ENCODE data around the gene RXRA.

RXRA gene

GRCh38 chr9:134361426-134361825 lies 35.2 kb downstream of the RXRA start:
- Histone ChIP-seq H3K36me3 (peaks cover 7% of the 10 kb centered on the region), H3K4me1 (ENCODE audit: control insufficient read depth in 1 of 2, insufficient read depth in 1 of 2, low read depth in 1 of 2, low read length in 1 of 2) (peaks cover 70 to 94% of the 10 kb centered on the region in 2 experiments), H3K4me3 (ENCODE audit: low read depth in 1 of 2, low read length in 1 of 2) (no peak overlapping the region), H3K9me3 (no peaks in the 10 kb centered on the region), H3K27ac (peak overlapping the region; percentile 89), H3K27me3 (no peaks in the 10 kb centered on the region)
- TF ChIP-seq CTCF (IDR thresholded peaks at IDR 0.05), result no peak

- Histone ChIP-seq H3K9me3 (no peaks in the 10 kb centered on the region), H3K27ac (peak overlapping the region; percentile 18), H3K4me3 (ENCODE audit: low read depth in 1 of 2, low read length in 1 of 2) (no peak overlapping the region), H3K36me3 (peaks cover 7% of the 10 kb centered on the region), H3K27me3 (no peaks in the 10 kb centered on the region), H3K4me1 (ENCODE audit: control insufficient read depth in 1 of 2, insufficient read depth in 1 of 2, low read depth in 1 of 2, low read length in 1 of 2) (peaks cover 70 to 94% of the 10 kb centered on the region in 2 experiments)
- no peak for TF ChIP-seq CTCF (IDR thresholded peaks at IDR 0.05)
Observed at GRCh38 chr9:134361843-134362414, 35.7 kb downstream of the RXRA start.

- Histone ChIP-seq H3K36me3 (no peaks in the 10 kb centered on the region), H3K4me3 (ENCODE audit: low read depth in 1 of 2, low read length in 1 of 2) (no peak overlapping the region), H3K27me3 (no peaks in the 10 kb centered on the region), H3K9me3 (no peaks in the 10 kb centered on the region), H3K4me1 (ENCODE audit: control insufficient read depth in 1 of 2, insufficient read depth in 1 of 2, low read depth in 1 of 2, low read length in 1 of 2) (peaks cover 70 to 94% of the 10 kb centered on the region in 2 experiments), H3K27ac (peak overlapping the region; percentile 99)
- TF ChIP-seq CTCF (IDR thresholded peaks at IDR 0.05), result no peak
Observed at GRCh38 chr9:134363450-134363849, 37.2 kb downstream of the RXRA start.

- no peak overlapping the region for H3K4me3 ChIP-seq (ENCODE audit: low read depth in 1 of 2, low read length in 1 of 2)
- no peaks in the 10 kb centered on the region for H3K36me3 ChIP-seq
- no peaks in the 10 kb centered on the region for H3K9me3 ChIP-seq
- no peaks in the 10 kb centered on the region for H3K27me3 ChIP-seq
- H3K27ac ChIP-seq, result peak overlapping the region; percentile 99
- no peak for TF ChIP-seq CTCF (IDR thresholded peaks at IDR 0.05)
- H3K4me1 ChIP-seq (ENCODE audit: control insufficient read depth in 1 of 2, insufficient read depth in 1 of 2, low read depth in 1 of 2, low read length in 1 of 2), result peaks cover 68 to 90% of the 10 kb centered on the region in 2 experiments
Observed at GRCh38 chr9:134364391-134365114, 38.3 kb downstream of the RXRA start.

GRCh38 chr9:134365115-134365596 lies 38.9 kb downstream of the RXRA start:
- H3K27me3 ChIP-seq, result no peaks in the 10 kb centered on the region
- H3K4me1 ChIP-seq (ENCODE audit: control insufficient read depth in 1 of 2, insufficient read depth in 1 of 2, low read depth in 1 of 2, low read length in 1 of 2), result peaks cover 68 to 90% of the 10 kb centered on the region in 2 experiments
- peak overlapping the region in 1 of 2 experiments; percentile 61 for H3K4me3 ChIP-seq (ENCODE audit: low read depth in 1 of 2, low read length in 1 of 2)
- TF ChIP-seq CTCF (IDR thresholded peaks at IDR 0.05), result no peak
- no peaks in the 10 kb centered on the region for H3K9me3 ChIP-seq
- peak overlapping the region; percentile 99 for H3K27ac ChIP-seq
- H3K36me3 ChIP-seq, result no peaks in the 10 kb centered on the region
